ENCODE measurements around the gene PSAP.
A peak's percentile ranks its signal among the peaks of the same experiment; 100 is the strongest.
"Not testable (repeated sequence)": the region's sequence is repeated elsewhere in the genome, so short reads cannot be mapped to it uniquely, and the experiment has no call there.

Gene PSAP

GRCh38 chr10:71850743-71851464 lies at the start of gene PSAP:
TSS of gene PSAP (minus strand) at chr10:71851251. CDS start at chr10:71851221, 30 bp downstream.
- H3K27ac ChIP-seq, result peak within 1 kb of the TSS; percentile 93
- no peak; the same call in 1 of the 2 replicates for TF ChIP-seq CTCF (conservative IDR thresholded peaks at IDR 0.05)

- H3K27ac ChIP-seq, result no peak overlapping the region
These were observed 49.6 kb upstream of the PSAP start for GRCh38 chr10:71900441-71901180.

GRCh38 chr10:71899665-71900412 lies 48.8 kb upstream of the PSAP start:
- TF ChIP-seq CTCF (conservative IDR thresholded peaks at IDR 0.05), result no peak
- no peak overlapping the region for H3K27ac ChIP-seq

More at GRCh38 chr10:71900441-71901180, 49.6 kb upstream of the PSAP start:
- no peak for TF ChIP-seq CTCF (conservative IDR thresholded peaks at IDR 0.05)

- not testable (repeated sequence) for H3K27ac ChIP-seq
These were observed 47.3 kb upstream of the PSAP start for GRCh38 chr10:71898346-71898745.

GRCh38 chr10:71893920-71894319 lies 42.9 kb upstream of the PSAP start:
- TF ChIP-seq CTCF (conservative IDR thresholded peaks at IDR 0.05), result no peak

GRCh38 chr10:71893258-71893815 lies 42.3 kb upstream of the PSAP start:
- H3K27ac ChIP-seq, result no peak overlapping the region
- no peak for TF ChIP-seq CTCF (conservative IDR thresholded peaks at IDR 0.05)

More at GRCh38 chr10:71893920-71894319, 42.9 kb upstream of the PSAP start:
- H3K27ac ChIP-seq, result no peak overlapping the region

- no peak for TF ChIP-seq CTCF (conservative IDR thresholded peaks at IDR 0.05)
- H3K27ac ChIP-seq, result no peak overlapping the region
These were observed 40.4 kb upstream of the PSAP start for GRCh38 chr10:71891437-71891836.
